Activated CD8-positive, alpha-beta memory T cell treated with anti-CD3 and anti-CD28 coated beads, Interleukin-2, amount 50 U/mL, for 24 hours (primary cell): ENCODE measurements around the gene ULK4.
"Not testable (repeated sequence)": the region's sequence is repeated elsewhere in the genome, so short reads cannot be mapped to it uniquely, and the experiment has no call there.

ENCODE experiments used
- DNase-seq: peaks from one replicate; pipeline ENCODE4 v3.0.0-alpha.2; 2020; ENCODE audit errors: extremely low read depth

The ULK4 gene

GRCh38 chr3:41872157-41872556 is 89.7 kb downstream of the ULK4 start:
- no peak for DNase-seq

- DNase-seq: no peak
Measured at GRCh38 chr3:41867533-41867932, 94.4 kb downstream of the ULK4 start.

GRCh38 chr3:41866298-41866697 is 95.6 kb downstream of the ULK4 start:
- DNase-seq: no peak

GRCh38 chr3:41863024-41863423 is 98.9 kb downstream of the ULK4 start:
- DNase-seq: no peak

- DNase-seq: not testable (repeated sequence)
Measured at GRCh38 chr3:41860489-41860888, 101.4 kb downstream of the ULK4 start.

GRCh38 chr3:41854956-41855355 is 106.9 kb downstream of the ULK4 start:
- DNase-seq: no peak

- no peak for DNase-seq
Measured at GRCh38 chr3:41853540-41854196, 108.2 kb downstream of the ULK4 start.

- DNase-seq: no peak
Measured at GRCh38 chr3:41848753-41849574, 112.9 kb downstream of the ULK4 start.

GRCh38 chr3:41847679-41848078 is 114.2 kb downstream of the ULK4 start:
- no peak for DNase-seq

GRCh38 chr3:41846850-41847249 is 115.1 kb downstream of the ULK4 start:
- DNase-seq: no peak

GRCh38 chr3:41845826-41846225 is 116.1 kb downstream of the ULK4 start:
- no peak for DNase-seq

- DNase-seq: not testable (repeated sequence)
Measured at GRCh38 chr3:41844256-41844655, 117.6 kb downstream of the ULK4 start.

GRCh38 chr3:41840936-41841668 is 120.8 kb downstream of the ULK4 start:
- DNase-seq: not testable (repeated sequence)

- DNase-seq: no peak
Measured at GRCh38 chr3:41836360-41837134, 125.4 kb downstream of the ULK4 start.

GRCh38 chr3:41833628-41834027 is 128.3 kb downstream of the ULK4 start:
- DNase-seq: no peak

- DNase-seq: no peak
Measured at GRCh38 chr3:41819236-41819635, 142.7 kb downstream of the ULK4 start.

- DNase-seq: no peak
Measured at GRCh38 chr3:41808618-41809017, 153.3 kb downstream of the ULK4 start.

GRCh38 chr3:41808152-41808551 is 153.8 kb downstream of the ULK4 start:
- no peak for DNase-seq

GRCh38 chr3:41794748-41795589 is 166.9 kb downstream of the ULK4 start:
- DNase-seq: no peak

- no peak for DNase-seq
Measured at GRCh38 chr3:41792806-41793205, 169.1 kb downstream of the ULK4 start.

- DNase-seq: no peak
Measured at GRCh38 chr3:41769106-41769505, 192.8 kb downstream of the ULK4 start.
